GM23338 (cell line): ENCODE measurements around the gene SLC30A1. TPM values are rescaled to one million over a fixed set of nuclear protein-coding genes. Genes with fewer than 3 reads are reported as not detected.

Experiments used
- ATAC-seq: fragments of 200-7000 bp; cut with Tn5 transposase; 3 replicates; pipeline ENCODE4 v1.9.1; 2020
- DNase-seq: peaks from one replicate; pipeline ENCODE4 v3.0.0-alpha.2; 2015; ENCODE audit warnings: low spot score
- H2AFZ ChIP-seq: fragments of 200-600 bp; sonication (generic); 2 replicates; pipeline ENCODE4 v1.8.0; 2016; ENCODE audit warnings: antibody characterized with exemption, mild to moderate bottlenecking, moderate library complexity
- H3F3A ChIP-seq: fragments of 200-600 bp; sonication (generic); replicated peaks from 2 replicates; pipeline ENCODE4 v1.8.0; 2017; ENCODE audit warnings: antibody characterized with exemption, mixed run types, low read depth
- H3K27ac ChIP-seq: fragments of 200-600 bp; sonication (generic); 2 replicates; pipeline ENCODE4 v1.6.1; 2016; ENCODE audit warnings: low read depth
- H3K27me3 ChIP-seq: fragments of 200-600 bp; sonication (generic); 2 replicates; pipeline ENCODE4 v1.8.0; 2016; ENCODE audit warnings: mild to moderate bottlenecking, mixed run types, moderate library complexity; ENCODE audit not compliant: insufficient read depth
- H3K36me3 ChIP-seq: fragments of 200-600 bp; sonication (generic); 2 replicates; pipeline ENCODE4 v1.8.0; 2016; ENCODE audit warnings: mild to moderate bottlenecking; ENCODE audit not compliant: insufficient read depth
- H3K4me1 ChIP-seq: fragments of 200-600 bp; sonication (generic); 2 replicates; pipeline ENCODE4 v1.8.0; 2016; ENCODE audit warnings: mild to moderate bottlenecking, moderate library complexity; ENCODE audit not compliant: insufficient read depth
- H3K4me2 ChIP-seq: fragments of 200-600 bp; sonication (generic); 2 replicates; pipeline ENCODE4 v1.7.1; 2017; ENCODE audit warnings: mixed run types
- H3K4me3 ChIP-seq: fragments of 200-600 bp; sonication (generic); 2 replicates; pipeline ENCODE4 v1.6.1; 2016; ENCODE audit warnings: mixed run types
- H3K79me2 ChIP-seq: fragments of 200-600 bp; sonication (generic); replicated peaks from 2 replicates; pipeline ENCODE4 v1.8.0; 2017; ENCODE audit warnings: mild to moderate bottlenecking; ENCODE audit not compliant: insufficient read depth
- H3K9me2 ChIP-seq: fragments of 200-600 bp; sonication (generic); 2 replicates; pipeline ENCODE4 v1.8.0; 2017; ENCODE audit not compliant: insufficient read depth
- H4K20me1 ChIP-seq: fragments of 200-600 bp; sonication (generic); replicated peaks from 2 replicates; pipeline ENCODE4 v1.8.0; 2017; ENCODE audit warnings: mild to moderate bottlenecking; ENCODE audit not compliant: insufficient read depth
- H3K27ac Mint-ChIP-seq: 2 replicates; pipeline ENCODE4 v1.8.0; 2020; ENCODE audit warnings: inconsistent platforms, mild to moderate bottlenecking, moderate library complexity, mixed read lengths
- H3K27me3 Mint-ChIP-seq: 3 replicates; pipeline ENCODE4 v1.8.0; 2022; ENCODE audit warnings: low read depth, mild to moderate bottlenecking, moderate library complexity, mixed read lengths, inconsistent platforms; ENCODE audit not compliant: insufficient read depth, poor library complexity
- H3K36me3 Mint-ChIP-seq: 3 replicates; pipeline ENCODE4 v1.8.0; 2021; ENCODE audit warnings: low read depth, mild to moderate bottlenecking, inconsistent platforms, moderate library complexity, mixed read lengths
- H3K4me1 Mint-ChIP-seq: 3 replicates; pipeline ENCODE4 v1.8.0; 2020; ENCODE audit warnings: mild to moderate bottlenecking, inconsistent platforms, mixed read lengths
- H3K4me3 Mint-ChIP-seq: 3 replicates; pipeline ENCODE4 v1.8.0; 2021; ENCODE audit warnings: moderate library complexity, mild to moderate bottlenecking, inconsistent platforms, mixed read lengths
- H3K9me3 Mint-ChIP-seq: 3 replicates; pipeline ENCODE4 v1.8.0; 2020; ENCODE audit warnings: moderate library complexity, mild to moderate bottlenecking, inconsistent platforms, mixed read lengths
- CREB1 ChIP-seq: fragments of 250-450 bp; sonication (Bioruptor Pico); IDR thresholded peaks from 2 replicates; pipeline ENCODE4 v1.5.0; 2020; ENCODE audit warnings: low read depth, mild to moderate bottlenecking, moderate library complexity
- EZH2 ChIP-seq: fragments of 200-600 bp; sonication (generic); IDR thresholded peaks from one replicate; pipeline ENCODE4 v1.8.0; 2017; ENCODE audit warnings: antibody characterized with exemption, mild to moderate bottlenecking, low read depth; ENCODE audit not compliant: unreplicated experiment
- EZH2phosphoT487 ChIP-seq: fragments of 200-600 bp; sonication (generic); IDR thresholded peaks from one replicate; pipeline ENCODE4 v1.8.1; 2018; ENCODE audit warnings: antibody characterized with exemption; ENCODE audit not compliant: unreplicated experiment
- JUNB ChIP-seq: IDR thresholded peaks from one replicate; pipeline ENCODE4 v1.6.1; 2016; ENCODE audit warnings: antibody characterized with exemption; ENCODE audit not compliant: unreplicated experiment
- NANOG ChIP-seq: IDR thresholded peaks from 2 replicates; pipeline ENCODE4 v1.6.1; 2016; ENCODE audit warnings: antibody characterized with exemption, borderline replicate concordance
- POLR2AphosphoS5 ChIP-seq: IDR thresholded peaks from 2 replicates; pipeline ENCODE4 v1.6.1; 2016; ENCODE audit warnings: antibody characterized with exemption, low read depth
- STAT1 ChIP-seq: IDR thresholded peaks from one replicate; pipeline ENCODE4 v1.6.1; 2016; ENCODE audit warnings: antibody characterized with exemption; ENCODE audit not compliant: unreplicated experiment
- ZNF114 ChIP-seq: fragments of 250-450 bp; sonication (Bioruptor Pico); IDR thresholded peaks from 2 replicates; pipeline ENCODE4 v1.5.0; 2020; ENCODE audit warnings: mild to moderate bottlenecking, moderate library complexity
- ZNF331 ChIP-seq: fragments of 250-450 bp; sonication (Bioruptor Pico); IDR thresholded peaks from 2 replicates; pipeline ENCODE4 v1.5.0; 2020; ENCODE audit warnings: low read depth, mild to moderate bottlenecking, moderate library complexity
- polyA plus RNA-seq: library from polyadenylated mRNA; unstranded; fragments of >200 nt; fragmentation: Nextera tagmentation; extraction: Ambion mirVana; gene quantifications from 2 replicates; pipeline ENCODE4 v1.2.1, GENCODE V29; 2016
- total RNA-seq: library from RNA; depleted of rRNA; stranded (reverse); fragments of >200 nt; shearing (Covaris generic); gene quantifications from 2 replicates; pipeline ENCODE4 v1.2.3, GENCODE V29; 2014
- TF ChIP-seq, protein P1 (sequence below): IDR thresholded peaks from 2 replicates; pipeline ENCODE4 v1.6.1; 2016; ENCODE audit warnings: antibody characterized with exemption
- TF ChIP-seq, protein P2 (sequence below), 2 experiments: fragments of 200-600 bp in 1 of 2; sonication (generic) in 1 of 2; conservative IDR thresholded peaks; 2 replicates each; pipeline versions ENCODE4 v1.5.1 to v1.6.1; 2016 to 2017; ENCODE audit warnings: antibody characterized with exemption in 2 of 2, low read depth in 2 of 2, mild to moderate bottlenecking in 2 of 2, moderate library complexity in 1 of 2
- TF ChIP-seq, protein P3 (sequence below): fragments of 250-450 bp; sonication (Bioruptor Pico); IDR thresholded peaks from 2 replicates; pipeline ENCODE4 v1.5.0; 2020; ENCODE audit warnings: mild to moderate bottlenecking, moderate library complexity
- TF ChIP-seq, protein P4 (sequence below): IDR thresholded peaks from one replicate; pipeline ENCODE4 v1.6.1; 2018; ENCODE audit warnings: antibody characterized with exemption; ENCODE audit not compliant: unreplicated experiment

Gene SLC30A1
- total and polyA plus RNA-seq, 2 experiments from 2014 or later: 3.3 to 17.7 TPM

DNA sequence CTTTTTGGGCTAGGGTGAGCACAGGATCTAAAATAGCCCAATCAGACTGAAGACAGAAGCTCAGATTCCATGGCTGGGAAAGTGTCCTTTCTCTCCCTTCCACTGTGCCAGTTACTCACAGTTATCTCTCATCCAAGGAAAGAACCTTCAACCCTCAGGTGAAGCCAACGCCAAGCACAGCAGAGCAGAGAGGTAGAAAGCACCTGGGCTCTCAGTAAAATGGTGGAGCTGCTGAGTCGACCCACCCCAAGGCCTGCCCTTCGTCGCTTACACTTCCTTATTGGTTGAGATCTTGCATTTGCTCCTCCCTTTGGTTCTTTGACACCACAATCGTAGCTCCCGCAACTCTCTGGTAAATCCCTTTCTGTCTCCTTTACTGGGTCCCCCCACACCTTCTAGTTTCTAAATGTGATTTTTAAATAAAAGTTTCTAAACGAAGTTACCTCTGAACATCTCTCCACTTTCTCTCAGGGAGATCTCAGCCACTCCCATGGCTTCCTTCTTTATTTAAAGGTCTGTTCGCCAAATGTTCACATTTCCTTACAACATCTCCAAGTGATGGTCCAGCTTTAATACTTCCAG lies 27.5 kb upstream of the SLC30A1 start:
- H3K36me3 ChIP-seq: no peaks in the 10 kb centered on the region
- no peaks in the 10 kb centered on the region for H3K4me1 ChIP-seq
- Mint-ChIP-seq H3K4me3 (no peak overlapping the region), H3K36me3 (no peaks in the 10 kb centered on the region), H3K9me3 (no peaks in the 10 kb centered on the region), H3K27ac (no peak overlapping the region), H3K27me3 (peaks cover 4% of the 10 kb centered on the region), H3K4me1 (0 out of 3 replicates have a peak, but pooled peaks cover 3% of the 10 kb centered on the region)
- H4K20me1 ChIP-seq: no peaks in the 10 kb centered on the region
- peak overlapping the region; percentile 83 for H2AFZ ChIP-seq
- no peaks in the 10 kb centered on the region for H3K79me2 ChIP-seq
- no peaks in the 10 kb centered on the region for H3K27me3 ChIP-seq
- no peak overlapping the region for H3K4me3 ChIP-seq
- ATAC-seq (no peak), DNase-seq (no peak)
- TF ChIP-seq EZH2 (no peak), NANOG (no peak), ZNF331 (CRISPR knock-in tag) (no peak), STAT1 (no peak), EZH2phosphoT487 (no peak), CREB1 (CRISPR knock-in tag) (no peak), JUNB (no peak), POLR2AphosphoS5 (no peak), ZNF114 (CRISPR knock-in tag) (no peak)
- TF ChIP-seq, protein P1, sequence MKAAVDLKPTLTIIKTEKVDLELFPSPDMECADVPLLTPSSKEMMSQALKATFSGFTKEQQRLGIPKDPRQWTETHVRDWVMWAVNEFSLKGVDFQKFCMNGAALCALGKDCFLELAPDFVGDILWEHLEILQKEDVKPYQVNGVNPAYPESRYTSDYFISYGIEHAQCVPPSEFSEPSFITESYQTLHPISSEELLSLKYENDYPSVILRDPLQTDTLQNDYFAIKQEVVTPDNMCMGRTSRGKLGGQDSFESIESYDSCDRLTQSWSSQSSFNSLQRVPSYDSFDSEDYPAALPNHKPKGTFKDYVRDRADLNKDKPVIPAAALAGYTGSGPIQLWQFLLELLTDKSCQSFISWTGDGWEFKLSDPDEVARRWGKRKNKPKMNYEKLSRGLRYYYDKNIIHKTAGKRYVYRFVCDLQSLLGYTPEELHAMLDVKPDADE: no peak
- TF ChIP-seq, protein P2, sequence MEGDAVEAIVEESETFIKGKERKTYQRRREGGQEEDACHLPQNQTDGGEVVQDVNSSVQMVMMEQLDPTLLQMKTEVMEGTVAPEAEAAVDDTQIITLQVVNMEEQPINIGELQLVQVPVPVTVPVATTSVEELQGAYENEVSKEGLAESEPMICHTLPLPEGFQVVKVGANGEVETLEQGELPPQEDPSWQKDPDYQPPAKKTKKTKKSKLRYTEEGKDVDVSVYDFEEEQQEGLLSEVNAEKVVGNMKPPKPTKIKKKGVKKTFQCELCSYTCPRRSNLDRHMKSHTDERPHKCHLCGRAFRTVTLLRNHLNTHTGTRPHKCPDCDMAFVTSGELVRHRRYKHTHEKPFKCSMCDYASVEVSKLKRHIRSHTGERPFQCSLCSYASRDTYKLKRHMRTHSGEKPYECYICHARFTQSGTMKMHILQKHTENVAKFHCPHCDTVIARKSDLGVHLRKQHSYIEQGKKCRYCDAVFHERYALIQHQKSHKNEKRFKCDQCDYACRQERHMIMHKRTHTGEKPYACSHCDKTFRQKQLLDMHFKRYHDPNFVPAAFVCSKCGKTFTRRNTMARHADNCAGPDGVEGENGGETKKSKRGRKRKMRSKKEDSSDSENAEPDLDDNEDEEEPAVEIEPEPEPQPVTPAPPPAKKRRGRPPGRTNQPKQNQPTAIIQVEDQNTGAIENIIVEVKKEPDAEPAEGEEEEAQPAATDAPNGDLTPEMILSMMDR (conservative IDR thresholded peaks at IDR 0.05; ENCODE audit: low read depth in 2 of 2): no peak
- TF ChIP-seq, protein P3, sequence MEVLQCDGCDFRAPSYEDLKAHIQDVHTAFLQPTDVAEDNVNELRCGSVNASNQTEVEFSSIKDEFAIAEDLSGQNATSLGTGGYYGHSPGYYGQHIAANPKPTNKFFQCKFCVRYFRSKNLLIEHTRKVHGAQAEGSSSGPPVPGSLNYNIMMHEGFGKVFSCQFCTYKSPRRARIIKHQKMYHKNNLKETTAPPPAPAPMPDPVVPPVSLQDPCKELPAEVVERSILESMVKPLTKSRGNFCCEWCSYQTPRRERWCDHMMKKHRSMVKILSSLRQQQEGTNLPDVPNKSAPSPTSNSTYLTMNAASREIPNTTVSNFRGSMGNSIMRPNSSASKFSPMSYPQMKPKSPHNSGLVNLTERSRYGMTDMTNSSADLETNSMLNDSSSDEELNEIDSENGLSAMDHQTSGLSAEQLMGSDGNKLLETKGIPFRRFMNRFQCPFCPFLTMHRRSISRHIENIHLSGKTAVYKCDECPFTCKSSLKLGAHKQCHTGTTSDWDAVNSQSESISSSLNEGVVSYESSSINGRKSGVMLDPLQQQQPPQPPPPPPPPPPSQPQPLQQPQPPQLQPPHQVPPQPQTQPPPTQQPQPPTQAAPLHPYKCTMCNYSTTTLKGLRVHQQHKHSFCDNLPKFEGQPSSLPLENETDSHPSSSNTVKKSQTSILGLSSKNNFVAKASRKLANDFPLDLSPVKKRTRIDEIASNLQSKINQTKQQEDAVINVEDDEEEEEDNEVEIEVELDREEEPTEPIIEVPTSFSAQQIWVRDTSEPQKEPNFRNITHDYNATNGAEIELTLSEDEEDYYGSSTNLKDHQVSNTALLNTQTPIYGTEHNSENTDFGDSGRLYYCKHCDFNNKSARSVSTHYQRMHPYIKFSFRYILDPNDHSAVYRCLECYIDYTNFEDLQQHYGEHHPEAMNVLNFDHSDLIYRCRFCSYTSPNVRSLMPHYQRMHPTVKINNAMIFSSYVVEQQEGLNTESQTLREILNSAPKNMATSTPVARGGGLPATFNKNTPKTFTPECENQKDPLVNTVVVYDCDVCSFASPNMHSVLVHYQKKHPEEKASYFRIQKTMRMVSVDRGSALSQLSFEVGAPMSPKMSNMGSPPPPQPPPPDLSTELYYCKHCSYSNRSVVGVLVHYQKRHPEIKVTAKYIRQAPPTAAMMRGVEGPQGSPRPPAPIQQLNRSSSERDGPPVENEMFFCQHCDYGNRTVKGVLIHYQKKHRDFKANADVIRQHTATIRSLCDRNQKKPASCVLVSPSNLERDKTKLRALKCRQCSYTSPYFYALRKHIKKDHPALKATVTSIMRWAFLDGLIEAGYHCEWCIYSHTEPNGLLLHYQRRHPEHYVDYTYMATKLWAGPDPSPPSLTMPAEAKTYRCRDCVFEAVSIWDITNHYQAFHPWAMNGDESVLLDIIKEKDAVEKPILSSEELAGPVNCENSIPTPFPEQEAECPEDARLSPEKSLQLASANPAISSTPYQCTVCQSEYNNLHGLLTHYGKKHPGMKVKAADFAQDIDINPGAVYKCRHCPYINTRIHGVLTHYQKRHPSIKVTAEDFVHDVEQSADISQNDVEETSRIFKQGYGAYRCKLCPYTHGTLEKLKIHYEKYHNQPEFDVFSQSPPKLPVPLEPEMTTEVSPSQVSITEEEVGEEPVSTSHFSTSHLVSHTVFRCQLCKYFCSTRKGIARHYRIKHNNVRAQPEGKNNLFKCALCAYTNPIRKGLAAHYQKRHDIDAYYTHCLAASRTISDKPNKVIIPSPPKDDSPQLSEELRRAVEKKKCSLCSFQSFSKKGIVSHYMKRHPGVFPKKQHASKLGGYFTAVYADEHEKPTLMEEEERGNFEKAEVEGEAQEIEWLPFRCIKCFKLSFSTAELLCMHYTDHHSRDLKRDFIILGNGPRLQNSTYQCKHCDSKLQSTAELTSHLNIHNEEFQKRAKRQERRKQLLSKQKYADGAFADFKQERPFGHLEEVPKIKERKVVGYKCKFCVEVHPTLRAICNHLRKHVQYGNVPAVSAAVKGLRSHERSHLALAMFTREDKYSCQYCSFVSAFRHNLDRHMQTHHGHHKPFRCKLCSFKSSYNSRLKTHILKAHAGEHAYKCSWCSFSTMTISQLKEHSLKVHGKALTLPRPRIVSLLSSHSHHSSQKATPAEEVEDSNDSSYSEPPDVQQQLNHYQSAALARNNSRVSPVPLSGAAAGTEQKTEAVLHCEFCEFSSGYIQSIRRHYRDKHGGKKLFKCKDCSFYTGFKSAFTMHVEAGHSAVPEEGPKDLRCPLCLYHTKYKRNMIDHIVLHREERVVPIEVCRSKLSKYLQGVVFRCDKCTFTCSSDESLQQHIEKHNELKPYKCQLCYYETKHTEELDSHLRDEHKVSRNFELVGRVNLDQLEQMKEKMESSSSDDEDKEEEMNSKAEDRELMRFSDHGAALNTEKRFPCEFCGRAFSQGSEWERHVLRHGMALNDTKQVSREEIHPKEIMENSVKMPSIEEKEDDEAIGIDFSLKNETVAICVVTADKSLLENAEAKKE: no peak
- TF ChIP-seq, protein P4, sequence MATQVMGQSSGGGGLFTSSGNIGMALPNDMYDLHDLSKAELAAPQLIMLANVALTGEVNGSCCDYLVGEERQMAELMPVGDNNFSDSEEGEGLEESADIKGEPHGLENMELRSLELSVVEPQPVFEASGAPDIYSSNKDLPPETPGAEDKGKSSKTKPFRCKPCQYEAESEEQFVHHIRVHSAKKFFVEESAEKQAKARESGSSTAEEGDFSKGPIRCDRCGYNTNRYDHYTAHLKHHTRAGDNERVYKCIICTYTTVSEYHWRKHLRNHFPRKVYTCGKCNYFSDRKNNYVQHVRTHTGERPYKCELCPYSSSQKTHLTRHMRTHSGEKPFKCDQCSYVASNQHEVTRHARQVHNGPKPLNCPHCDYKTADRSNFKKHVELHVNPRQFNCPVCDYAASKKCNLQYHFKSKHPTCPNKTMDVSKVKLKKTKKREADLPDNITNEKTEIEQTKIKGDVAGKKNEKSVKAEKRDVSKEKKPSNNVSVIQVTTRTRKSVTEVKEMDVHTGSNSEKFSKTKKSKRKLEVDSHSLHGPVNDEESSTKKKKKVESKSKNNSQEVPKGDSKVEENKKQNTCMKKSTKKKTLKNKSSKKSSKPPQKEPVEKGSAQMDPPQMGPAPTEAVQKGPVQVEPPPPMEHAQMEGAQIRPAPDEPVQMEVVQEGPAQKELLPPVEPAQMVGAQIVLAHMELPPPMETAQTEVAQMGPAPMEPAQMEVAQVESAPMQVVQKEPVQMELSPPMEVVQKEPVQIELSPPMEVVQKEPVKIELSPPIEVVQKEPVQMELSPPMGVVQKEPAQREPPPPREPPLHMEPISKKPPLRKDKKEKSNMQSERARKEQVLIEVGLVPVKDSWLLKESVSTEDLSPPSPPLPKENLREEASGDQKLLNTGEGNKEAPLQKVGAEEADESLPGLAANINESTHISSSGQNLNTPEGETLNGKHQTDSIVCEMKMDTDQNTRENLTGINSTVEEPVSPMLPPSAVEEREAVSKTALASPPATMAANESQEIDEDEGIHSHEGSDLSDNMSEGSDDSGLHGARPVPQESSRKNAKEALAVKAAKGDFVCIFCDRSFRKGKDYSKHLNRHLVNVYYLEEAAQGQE: no peak
- H3F3A ChIP-seq: no peaks in the 10 kb centered on the region
- no peak overlapping the region for H3K4me2 ChIP-seq
- H3K27ac ChIP-seq: no peak overlapping the region
- 0 out of 2 replicates have a peak, but pooled peaks cover 5% of the 10 kb centered on the region for H3K9me2 ChIP-seq
